CD14-positive monocyte (primary cell): ENCODE measurements around the gene GAPDHS. TPM values are rescaled to one million over a fixed set of nuclear protein-coding genes. Genes with fewer than 3 reads are reported as not detected.

Source experiments
- DNase-seq, 3 donors: peaks; one replicate each; pipeline ENCODE4 v3.0.0-alpha.2; 2011 to 2022
- H2AFZ ChIP-seq: 2 replicates; pipeline ENCODE4 v1.6.0; 2012; ENCODE audit warnings: mild to moderate bottlenecking, low read depth, low read length, inconsistent platforms; ENCODE audit not compliant: insufficient read depth, poor library complexity, severe bottlenecking
- H3K27ac ChIP-seq, 2 donors: 1 replicate in 1 of 2; 2 replicates in 1 of 2; pipeline ENCODE4 v1.5.1; 2012 to 2013; ENCODE audit warnings: low read length in 2 of 2, control low read depth in 1 of 2, inconsistent platforms in 1 of 2, low read depth in 1 of 2, mild to moderate bottlenecking in 1 of 2
- H3K27me3 ChIP-seq, 2 donors: one replicate each; pipeline versions ENCODE4 v1.6.0 to v1.6.1; 2011 to 2013; ENCODE audit warnings: low read length in 2 of 2; ENCODE audit not compliant: control insufficient read depth in 2 of 2, insufficient read depth in 2 of 2
- H3K36me3 ChIP-seq, 2 donors: replicated peaks in 1 of 2; 1 replicate in 1 of 2; 2 replicates in 1 of 2; pipeline versions ENCODE4 v1.5.1 to v1.6.1; 2012 to 2013; ENCODE audit warnings: low read length in 2 of 2, control low read depth in 1 of 2, inconsistent platforms in 1 of 2, mild to moderate bottlenecking in 1 of 2; ENCODE audit not compliant: insufficient read depth in 2 of 2, control insufficient read depth in 1 of 2
- H3K4me1 ChIP-seq, 2 donors: 1 replicate in 1 of 2; 2 replicates in 1 of 2; pipeline versions ENCODE4 v1.5.1 to v1.6.1; 2012 to 2013; ENCODE audit warnings: low read length in 2 of 2, control low read depth in 1 of 2, inconsistent platforms in 1 of 2, mild to moderate bottlenecking in 1 of 2, moderate library complexity in 1 of 2; ENCODE audit not compliant: insufficient read depth in 2 of 2, control insufficient read depth in 1 of 2
- H3K4me2 ChIP-seq: replicated peaks from 2 replicates; pipeline ENCODE3; 2012; ENCODE audit warnings: low read length, moderate library complexity, mild to moderate bottlenecking; ENCODE audit not compliant: poor library complexity, severe bottlenecking; ENCODE audit errors: extremely low read depth
- H3K4me3 ChIP-seq, 3 experiments: fragments of 200-600 bp in 1 of 3; sonication (generic) in 1 of 3; replicated peaks in 1 of 3; 1 replicate in 2 of 3; 2 replicates in 1 of 3; pipeline ENCODE4 v1.5.1; 2011 to 2013; ENCODE audit warnings: low read length in 3 of 3, mild to moderate bottlenecking in 3 of 3, control low read depth in 2 of 3, low read depth in 2 of 3, inconsistent platforms in 1 of 3, moderate library complexity in 1 of 3
- H3K79me2 ChIP-seq: 2 replicates; pipeline ENCODE4 v1.6.0; 2012; ENCODE audit warnings: mild to moderate bottlenecking, control low read depth, inconsistent platforms, low read length, moderate library complexity; ENCODE audit not compliant: insufficient read depth
- H3K9ac ChIP-seq: 2 replicates; pipeline ENCODE4 v1.6.0; 2017; ENCODE audit warnings: low read length, mild to moderate bottlenecking; ENCODE audit not compliant: insufficient read depth, poor library complexity, severe bottlenecking
- H3K9me3 ChIP-seq, 2 donors: replicated peaks in 1 of 2; 1 replicate in 1 of 2; 2 replicates in 1 of 2; pipeline versions ENCODE4 v1.5.1 to v1.6.1; 2012 to 2013; ENCODE audit warnings: low read length in 2 of 2, control low read depth in 1 of 2; ENCODE audit not compliant: control insufficient read depth in 1 of 2, insufficient read depth in 1 of 2
- H4K20me1 ChIP-seq: 2 replicates; pipeline ENCODE4 v1.6.0; 2012; ENCODE audit warnings: mild to moderate bottlenecking, low read length, control low read depth, moderate library complexity; ENCODE audit not compliant: insufficient read depth
- H3K27ac Mint-ChIP-seq, 7 donors: one replicate each; pipeline ENCODE4 v1.8.0; 2020; ENCODE audit warnings: mild to moderate bottlenecking in 7 of 7, mixed read lengths in 7 of 7, moderate library complexity in 6 of 7, inconsistent platforms in 2 of 7
- H3K27me3 Mint-ChIP-seq, 3 donors: one replicate each; pipeline ENCODE4 v1.8.0; 2021 to 2022; ENCODE audit warnings: low read depth in 3 of 3, mild to moderate bottlenecking in 3 of 3, mixed read lengths in 3 of 3, moderate library complexity in 3 of 3, inconsistent platforms in 1 of 3
- H3K36me3 Mint-ChIP-seq, 2 donors: one replicate each; pipeline ENCODE4 v1.8.0; 2020; ENCODE audit warnings: mixed read lengths in 2 of 2, inconsistent platforms in 1 of 2, mild to moderate bottlenecking in 1 of 2
- H3K4me1 Mint-ChIP-seq: one replicate; pipeline ENCODE4 v1.8.0; 2020; ENCODE audit warnings: mild to moderate bottlenecking, mixed read lengths
- H3K4me3 Mint-ChIP-seq, 2 donors: one replicate each; pipeline ENCODE4 v1.8.0; 2020; ENCODE audit warnings: mild to moderate bottlenecking in 2 of 2, mixed read lengths in 2 of 2, moderate library complexity in 1 of 2
- H3K9me3 Mint-ChIP-seq, 7 donors: one replicate each; pipeline ENCODE4 v1.8.0; 2020 to 2022; ENCODE audit warnings: mixed read lengths in 7 of 7, mild to moderate bottlenecking in 6 of 7, moderate library complexity in 6 of 7, inconsistent platforms in 2 of 7
- WGBS: methylation state at CpG from one replicate; pipeline ENCODE4 v1.1.5; 2013; ENCODE audit warnings: missing lambda C conversion rate; ENCODE audit not compliant: insufficient coverage; 5-methylcytosine and 5-hydroxymethylcytosine counted together
- intact Hi-C, 2 donors: fragments of 100-400 bp; cut with micrococcal nuclease; formaldehyde crosslinking; loops; one replicate each; pipeline versions ENCODE4 v1.15.0 to v1.15.1; 2023
- polyA plus RNA-seq, 3 donors: library from polyadenylated mRNA; depleted of rRNA in 1 of 3; unstranded in 2 of 3; stranded (reverse) in 1 of 3; fragments of 300-500 nt in 2 of 3; fragments of >200 nt in 1 of 3; fragmentation: Illumina TruSeq in 2 of 3; gene quantifications; 1 replicate in 2 of 3; 2 replicates in 1 of 3; pipeline ENCODE4 v1.2.3, GENCODE V29; 2012 to 2021
- TF ChIP-seq, protein P1 (sequence below): fragments of 200-600 bp; IDR thresholded peaks from one replicate; pipeline ENCODE4 v1.8.0; 2022; ENCODE audit warnings: antibody characterized with exemption, mild to moderate bottlenecking

The GAPDHS gene
- polyA plus RNA-seq, 3 donors, result not detected

DNA sequence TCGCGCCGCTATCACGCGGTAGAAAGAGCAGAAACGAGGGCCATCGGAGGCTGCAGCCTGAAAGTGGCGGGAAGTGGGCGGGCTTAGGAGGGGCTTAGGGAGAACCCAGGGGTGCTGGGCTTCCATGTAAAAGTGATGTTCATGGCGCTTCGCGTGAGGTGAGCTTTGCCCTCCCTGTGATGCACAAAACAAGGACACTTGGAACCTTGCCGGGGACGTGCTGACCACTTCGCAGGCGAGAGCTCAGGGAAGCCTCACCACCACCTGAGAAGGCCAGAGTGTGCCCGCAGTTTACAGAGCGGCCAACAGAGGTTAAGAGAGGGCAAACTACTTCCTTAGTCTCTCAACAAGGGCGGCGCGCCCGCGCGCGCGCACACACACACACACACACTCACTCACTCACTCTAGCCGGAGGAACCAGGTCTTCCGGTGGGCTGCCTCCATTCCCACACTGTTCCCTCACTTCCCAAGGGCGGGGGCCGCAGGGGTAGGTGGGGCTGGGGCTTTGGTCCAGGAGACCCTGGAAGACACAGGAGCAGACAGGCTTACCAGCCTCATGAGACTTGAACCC, 651 bp downstream of the GAPDHS start:
- no peaks in the 10 kb centered on the region for H3K9me3 ChIP-seq
- DNase-seq, result peak in 2 of 3 donors; percentile 18 to 43
- no peak overlapping the region for H3K4me3 ChIP-seq
- Mint-ChIP-seq H3K27me3 (peaks cover 21 to 38% (median 29%) of the 10 kb centered on the region in 3 donors), H3K27ac (peak overlapping the region in 1 of 7 donors; percentile 55), H3K4me1 (peaks cover 7% of the 10 kb centered on the region), H3K9me3 (no peaks in the 10 kb centered on the region), H3K36me3 (no peaks in the 10 kb centered on the region), H3K4me3 (peak overlapping the region in 1 of 2 donors; percentile 73)
- H4K20me1 ChIP-seq, result no peaks in the 10 kb centered on the region
- H3K36me3 ChIP-seq, result no peaks in the 10 kb centered on the region
- H3K79me2 ChIP-seq, result no peaks in the 10 kb centered on the region
- H2AFZ ChIP-seq, result peak overlapping the region; percentile 56
- H3K4me2 ChIP-seq, result peak overlapping the region; percentile 17
- no peak overlapping the region for H3K27ac ChIP-seq
- WGBS, result 2% methylated on average over 19 of the region's 30 CpGs
- peaks cover 0 to 20% of the 10 kb centered on the region in 2 donors for H3K27me3 ChIP-seq
- TF ChIP-seq, protein P1, sequence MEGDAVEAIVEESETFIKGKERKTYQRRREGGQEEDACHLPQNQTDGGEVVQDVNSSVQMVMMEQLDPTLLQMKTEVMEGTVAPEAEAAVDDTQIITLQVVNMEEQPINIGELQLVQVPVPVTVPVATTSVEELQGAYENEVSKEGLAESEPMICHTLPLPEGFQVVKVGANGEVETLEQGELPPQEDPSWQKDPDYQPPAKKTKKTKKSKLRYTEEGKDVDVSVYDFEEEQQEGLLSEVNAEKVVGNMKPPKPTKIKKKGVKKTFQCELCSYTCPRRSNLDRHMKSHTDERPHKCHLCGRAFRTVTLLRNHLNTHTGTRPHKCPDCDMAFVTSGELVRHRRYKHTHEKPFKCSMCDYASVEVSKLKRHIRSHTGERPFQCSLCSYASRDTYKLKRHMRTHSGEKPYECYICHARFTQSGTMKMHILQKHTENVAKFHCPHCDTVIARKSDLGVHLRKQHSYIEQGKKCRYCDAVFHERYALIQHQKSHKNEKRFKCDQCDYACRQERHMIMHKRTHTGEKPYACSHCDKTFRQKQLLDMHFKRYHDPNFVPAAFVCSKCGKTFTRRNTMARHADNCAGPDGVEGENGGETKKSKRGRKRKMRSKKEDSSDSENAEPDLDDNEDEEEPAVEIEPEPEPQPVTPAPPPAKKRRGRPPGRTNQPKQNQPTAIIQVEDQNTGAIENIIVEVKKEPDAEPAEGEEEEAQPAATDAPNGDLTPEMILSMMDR, result no peak
- H3K4me1 ChIP-seq, result peaks cover 7 to 11% of the 10 kb centered on the region in 2 donors
- intact Hi-C loops, result no loop called here
- no peak overlapping the region for H3K9ac ChIP-seq

DNA sequence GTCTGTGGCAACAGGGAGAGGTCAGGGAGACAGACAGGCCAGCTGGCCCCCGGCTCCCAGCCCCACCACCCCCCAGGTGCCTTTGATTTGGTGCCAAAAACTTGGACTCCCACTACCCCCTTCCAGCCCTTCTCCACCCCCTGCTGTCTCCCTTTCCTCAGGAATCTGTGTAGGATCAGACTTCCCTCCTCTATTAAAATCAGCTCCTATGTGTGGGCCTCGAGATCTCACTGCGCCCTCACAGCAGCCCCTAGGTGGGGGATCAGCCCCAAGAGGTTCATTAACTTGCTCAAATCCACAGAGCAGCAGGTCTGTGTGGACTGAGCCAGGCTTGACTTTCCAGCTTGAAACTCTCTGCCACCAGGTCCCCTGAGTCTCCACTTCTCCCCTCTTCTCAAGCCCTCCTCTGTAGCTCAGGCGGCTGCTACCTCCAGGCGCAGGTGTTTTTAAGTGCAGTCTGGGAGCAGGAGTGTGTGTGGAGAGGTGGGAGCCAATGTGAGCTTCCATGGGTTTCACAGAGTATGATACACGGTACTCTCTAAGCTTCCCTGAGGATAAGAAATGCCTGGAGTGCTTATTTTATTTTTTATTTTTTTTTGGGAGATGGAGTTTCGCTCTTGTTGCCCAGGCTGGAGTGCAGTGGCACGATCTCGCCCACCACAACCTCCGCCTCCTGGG, 1.7 kb downstream of the GAPDHS start:
- Histone ChIP-seq H3K27me3 (peaks cover 0 to 15% of the 10 kb centered on the region in 2 donors), H4K20me1 (no peaks in the 10 kb centered on the region), H3K27ac (no peak overlapping the region), H3K4me2 (no peak overlapping the region), H3K79me2 (no peaks in the 10 kb centered on the region), H3K9me3 (no peaks in the 10 kb centered on the region), H3K9ac (no peak overlapping the region), H2AFZ (no peak overlapping the region), H3K36me3 (no peaks in the 10 kb centered on the region), H3K4me1 (peaks cover 7 to 11% of the 10 kb centered on the region in 2 donors), H3K4me3 (no peak overlapping the region)
- Mint-ChIP-seq H3K4me1 (peaks cover 7% of the 10 kb centered on the region), H3K9me3 (no peaks in the 10 kb centered on the region), H3K36me3 (no peaks in the 10 kb centered on the region), H3K4me3 (no peak overlapping the region), H3K27me3 (peaks cover 21 to 30% (median 26%) of the 10 kb centered on the region in 3 donors), H3K27ac (no peak overlapping the region)
- intact Hi-C loops, result no loop called here
- 80% methylated on average over 3 of the region's 10 CpGs for WGBS
- no peak for DNase-seq
- TF ChIP-seq, protein P1, result no peak
